ENCODE results near the gene PPP3CA.
"Not testable (repeated sequence)": the region's sequence is repeated elsewhere in the genome, so short reads cannot be mapped to it uniquely, and the experiment has no call there.

Gene PPP3CA

GRCh38 chr4:101103381-101104142, 243.8 kb downstream of the PPP3CA start:
- no peak for TF ChIP-seq CTCF (IDR thresholded peaks at IDR 0.05; ENCODE audit: insufficient read depth, low read depth, low read length, missing control alignments)
- no peak overlapping the region for H3K4me3 ChIP-seq (ENCODE audit: low read length)
- DNase-seq (ENCODE audit: low read depth) = no peak

- DNase-seq (ENCODE audit: low read depth) = no peak
- H3K4me3 ChIP-seq (ENCODE audit: low read length) = no peak overlapping the region
- no peak for TF ChIP-seq CTCF (IDR thresholded peaks at IDR 0.05; ENCODE audit: insufficient read depth, low read depth, low read length, missing control alignments)
Observed at GRCh38 chr4:101102114-101102742, 245.1 kb downstream of the PPP3CA start.

GRCh38 chr4:101101072-101101471, 246.3 kb downstream of the PPP3CA start:
- DNase-seq (ENCODE audit: low read depth) = peak; percentile 14

GRCh38 chr4:101098666-101099400, 248.5 kb downstream of the PPP3CA start:
- H3K4me3 ChIP-seq (ENCODE audit: low read length) = no peak overlapping the region
- no peak for DNase-seq (ENCODE audit: low read depth)
- no peak for TF ChIP-seq CTCF (IDR thresholded peaks at IDR 0.05; ENCODE audit: insufficient read depth, low read depth, low read length, missing control alignments)

More at GRCh38 chr4:101101072-101101471, 246.3 kb downstream of the PPP3CA start:
- H3K4me3 ChIP-seq (ENCODE audit: low read length) = no peak overlapping the region
- TF ChIP-seq CTCF (IDR thresholded peaks at IDR 0.05; ENCODE audit: insufficient read depth, low read depth, low read length, missing control alignments) = no peak

- not testable (repeated sequence) for DNase-seq (ENCODE audit: low read depth); H3K4me3 ChIP-seq (ENCODE audit: low read length)
Observed at GRCh38 chr4:101092609-101093008, 254.7 kb downstream of the PPP3CA start.

GRCh38 chr4:101089168-101089567, 258.2 kb downstream of the PPP3CA start:
- H3K4me3 ChIP-seq (ENCODE audit: low read length) = no peak overlapping the region
- DNase-seq (ENCODE audit: low read depth) = no peak
- no peak for TF ChIP-seq CTCF (IDR thresholded peaks at IDR 0.05; ENCODE audit: insufficient read depth, low read depth, low read length, missing control alignments)

Data from epithelial cell of esophagus (primary cell).